Adrenal gland (tissue), 5 donors: Measurements from ENCODE around the gene ADSS1.

Experiments
- CTCF ChIP-seq, 6 experiments: fragments of 450-650 bp in 4 of 6; fragments of 200-600 bp in 2 of 6; sonication (generic) in 1 of 6; IDR thresholded peaks; 1 replicate in 5 of 6; 2 replicates in 1 of 6; pipeline versions ENCODE4 v1.5.1 to v1.8.0; 2016 to 2021; ENCODE audit warnings: antibody characterized with exemption in 6 of 6, mild to moderate bottlenecking in 2 of 6, moderate library complexity in 1 of 6
- POLR2A ChIP-seq, 2 donors: fragments of 450-650 bp; IDR thresholded peaks; one replicate each; pipeline ENCODE4 v1.6.1; 2017; ENCODE audit warnings: antibody characterized with exemption in 2 of 2, mild to moderate bottlenecking in 2 of 2, moderate library complexity in 1 of 2
- donor health status: DM: no; HTN: no; CAD: no.

GRCh38 chr14:104683653-104684448 is 40.2 kb upstream of the ADSS1 start:
- no peak for TF ChIP-seq POLR2A (IDR thresholded peaks at IDR 0.05)
- TF ChIP-seq CTCF (IDR thresholded peaks at IDR 0.05), result no peak
